Stimulated activated CD4-positive, alpha-beta T cell treated with anti-CD3 and anti-CD28 coated beads, Interleukin-12 subunit alpha, Interleukin-12 subunit beta, amount 100 ng/mL, for 48 hours (primary cell): ENCODE measurements around the gene TRMT13.
"Not testable (repeated sequence)": the region's sequence is repeated elsewhere in the genome, so short reads cannot be mapped to it uniquely, and the experiment has no call there.

Experiments used
- DNase-seq, 3 donors: peaks; one replicate each; pipeline ENCODE4 v3.0.0-alpha.2; 2020; ENCODE audit warnings: low read depth in 2 of 3, low spot score in 1 of 3

The TRMT13 gene

GRCh38 chr1:100162881-100163280 is 29.9 kb downstream of the TRMT13 start:
- DNase-seq, result no peak

DNA sequence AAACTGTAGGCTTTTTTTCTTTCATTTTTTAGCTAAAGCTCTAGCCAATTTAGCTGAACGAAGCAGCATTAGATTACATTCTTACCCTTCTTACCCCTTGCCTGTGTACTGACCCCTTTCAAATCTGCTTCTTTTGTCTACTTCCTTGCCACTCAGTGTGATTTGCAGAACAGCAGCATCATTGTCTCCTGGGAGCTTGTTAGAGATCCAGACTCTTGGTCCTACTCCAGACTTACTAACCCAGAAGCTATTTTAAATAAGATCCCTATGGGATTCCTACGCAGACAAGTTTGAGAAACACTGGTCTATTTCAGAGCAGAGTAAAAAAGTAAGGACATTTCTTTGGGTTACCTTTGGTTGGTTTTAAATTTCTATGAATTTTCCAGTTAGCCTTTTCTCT is 31.3 kb downstream of the TRMT13 start:
- DNase-seq, result no peak

- DNase-seq, result no peak
Observed at GRCh38 chr1:100164702-100165101, 31.7 kb downstream of the TRMT13 start.

DNA sequence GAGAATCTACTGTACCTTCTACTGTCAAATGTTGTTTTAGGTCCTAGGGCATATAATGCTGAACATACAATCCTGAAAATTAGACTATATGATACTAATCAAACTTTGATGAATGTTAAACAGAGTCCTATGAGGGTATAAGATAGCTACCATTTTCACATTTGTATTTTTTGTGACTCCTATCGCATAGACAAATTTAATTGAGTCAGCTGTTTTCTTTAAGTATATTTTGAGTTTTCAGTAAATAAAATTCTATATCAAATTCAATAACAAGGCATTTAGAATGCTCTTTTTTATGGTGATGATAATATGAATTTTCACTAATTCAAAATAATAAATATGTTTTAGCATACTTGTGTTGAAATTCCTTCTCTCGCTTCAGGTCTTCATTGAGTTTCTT is 35.1 kb downstream of the TRMT13 start:
- DNase-seq, result no peak

DNA sequence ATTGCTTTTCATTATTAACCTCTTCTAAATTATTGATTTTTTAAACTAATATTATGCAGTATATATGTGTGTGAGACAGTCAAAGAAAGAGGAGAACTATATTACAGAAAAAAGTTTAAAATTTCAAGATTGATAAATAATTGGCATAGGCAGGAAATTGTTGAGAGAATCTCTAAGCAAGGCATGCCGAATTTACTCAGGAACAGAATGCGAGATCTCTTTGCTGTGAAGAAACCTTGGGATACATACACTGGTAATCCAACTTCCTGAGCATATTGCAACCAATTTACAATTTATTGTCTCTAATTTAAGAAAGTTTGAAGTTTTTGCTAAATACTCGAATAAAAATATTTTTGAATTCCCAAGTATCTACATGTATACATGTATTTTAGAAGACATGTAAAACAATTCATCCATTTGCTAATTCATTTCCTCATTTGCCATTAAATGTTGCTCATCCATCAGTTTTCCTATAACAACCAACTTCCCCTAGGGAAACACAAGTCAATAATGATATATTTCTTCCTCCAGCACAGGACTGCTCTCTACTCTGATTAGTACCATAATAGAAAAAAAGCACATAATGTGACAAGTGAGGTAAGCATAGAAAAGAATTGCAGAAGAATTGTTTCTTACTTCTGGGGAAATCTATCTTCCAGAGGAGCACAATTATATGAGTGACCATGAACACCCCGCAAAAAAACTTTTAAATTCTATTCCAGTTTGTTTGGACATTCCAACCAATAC is 44.5 kb downstream of the TRMT13 start:
- DNase-seq, result no peak

- DNase-seq, result no peak
Observed at GRCh38 chr1:100178091-100178490, 45.1 kb downstream of the TRMT13 start, which contains the start of gene LRRC39. Gene LRRC39 (minus strand): TSS chr1:100178256. CDS start chr1:100168516, 9,740 bp downstream.

DNA sequence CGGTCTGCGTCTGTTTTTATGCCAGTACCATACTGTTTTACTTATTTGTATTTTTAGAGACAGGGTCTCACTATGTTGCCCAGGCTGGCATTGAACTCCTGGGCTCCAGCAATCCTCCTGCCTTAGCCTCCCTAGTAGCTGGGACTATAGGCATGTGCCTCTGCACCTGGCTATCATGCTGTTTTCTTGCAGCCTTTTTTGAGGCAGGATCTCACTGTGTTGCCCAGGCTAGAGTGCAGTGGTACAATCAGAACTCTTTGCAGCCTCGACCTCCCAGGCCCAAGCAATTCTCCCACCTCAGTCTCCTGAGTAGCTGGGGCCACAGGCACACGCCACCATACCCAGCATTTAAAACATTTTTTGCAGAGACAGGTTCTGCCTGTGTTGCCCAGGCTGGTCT is 50.4 kb downstream of the TRMT13 start:
- DNase-seq, result no peak

DNA sequence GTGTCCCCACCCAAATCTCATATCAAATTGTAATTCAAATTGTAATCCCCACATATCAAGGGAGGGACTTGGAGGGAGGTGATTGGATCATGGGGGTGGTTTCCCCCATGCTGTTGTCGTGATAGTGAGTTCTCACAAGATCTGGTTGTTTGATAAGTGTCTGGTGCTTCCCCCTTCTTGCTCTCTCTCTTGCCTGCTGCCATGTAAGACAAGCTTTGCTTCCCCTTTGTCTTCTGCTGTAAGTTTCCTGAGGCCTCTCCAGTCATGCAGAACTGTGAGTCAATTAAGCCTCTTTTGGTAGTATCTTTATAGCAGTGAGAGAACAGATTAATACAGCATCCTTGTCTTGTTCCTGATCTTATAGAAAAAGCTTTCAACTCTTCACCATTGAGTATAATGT is 51.6 kb downstream of the TRMT13 start:
- DNase-seq, result no peak

DNA sequence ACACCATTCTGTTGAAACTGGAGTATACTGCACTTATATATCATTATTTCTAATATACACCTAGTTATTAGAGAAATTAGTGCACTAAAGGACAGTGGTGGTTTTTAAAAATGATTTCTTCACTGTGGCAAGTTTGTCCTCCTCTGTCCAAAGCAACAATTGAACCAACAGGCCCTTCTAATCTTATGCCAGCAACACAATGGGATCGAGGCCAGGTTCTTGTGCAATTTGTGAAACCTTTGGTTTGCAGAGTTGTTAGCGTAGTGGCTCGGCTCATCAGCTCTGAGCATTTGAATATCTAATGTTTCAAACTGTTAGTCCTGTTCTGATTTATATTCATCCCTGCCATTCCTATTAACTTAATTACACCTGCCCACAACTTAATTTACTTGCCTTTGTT is 54.9 kb downstream of the TRMT13 start:
- DNase-seq, result no peak

DNA sequence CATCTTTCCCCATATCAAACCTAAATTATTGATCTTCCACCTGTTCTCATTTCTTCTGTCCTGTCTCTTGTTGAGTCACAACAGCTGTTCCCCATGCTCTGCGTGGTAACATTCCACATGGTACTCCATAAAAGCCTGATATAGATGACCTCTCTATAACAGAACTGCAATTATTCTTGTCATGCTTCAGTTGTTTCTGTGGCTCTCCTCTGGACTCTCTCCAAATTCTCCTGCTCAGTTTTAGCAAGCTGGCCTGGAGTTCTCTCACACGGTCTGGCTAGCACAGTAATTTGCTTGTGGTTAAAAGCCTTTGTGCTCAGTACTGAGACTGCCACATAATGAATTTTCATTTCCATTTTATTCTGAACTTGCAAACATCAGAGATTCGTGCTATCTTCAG is 55.7 kb downstream of the TRMT13 start:
- DNase-seq, result no peak

DNA sequence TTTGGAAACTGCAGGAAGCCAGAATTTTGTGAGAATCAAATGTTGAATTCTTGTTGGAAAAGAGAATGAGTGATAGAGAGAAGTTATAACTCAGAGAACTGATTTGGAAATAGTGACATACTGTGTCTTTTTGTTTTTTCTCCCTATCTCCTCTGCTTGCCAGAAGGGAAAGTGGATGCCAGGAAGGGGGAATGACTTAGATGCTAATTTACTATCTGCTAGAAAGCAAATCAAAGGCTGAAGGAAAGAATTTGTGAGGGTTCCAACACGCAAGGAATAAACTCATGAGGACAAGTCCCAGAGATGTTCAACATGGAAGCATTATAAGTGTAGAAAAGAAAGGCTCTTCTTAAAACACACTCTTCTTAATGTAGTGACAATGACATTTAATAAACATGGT is 65.6 kb downstream of the TRMT13 start:
- no peak for DNase-seq

GRCh38 chr1:100200060-100200459 is 67.1 kb downstream of the TRMT13 start:
- DNase-seq, result not testable (repeated sequence)
